Right atrium auricular region (tissue), 2 donors: Measurements from ENCODE around the gene DSTN. TPM values are rescaled to one million over a fixed set of nuclear protein-coding genes. Genes with fewer than 3 reads are reported as not detected.

Experiments used
- DNase-seq: peaks from one replicate; pipeline ENCODE4 v3.0.0-alpha.2; 2019; ENCODE audit warnings: low spot score
- H3K27ac ChIP-seq, 2 donors: fragments of 200-600 bp; sonication (generic); 1 replicate in 1 of 2; 2 replicates in 1 of 2; pipeline ENCODE4 v1.5.1; 2016 to 2019
- H3K27me3 ChIP-seq, 2 donors: fragments of 200-600 bp; sonication (generic); one replicate each; pipeline versions ENCODE4 v1.5.1 to v1.6.0; 2017 to 2019
- H3K36me3 ChIP-seq: fragments of 200-600 bp; sonication (generic); one replicate; pipeline ENCODE4 v1.5.1; 2016
- H3K4me1 ChIP-seq, 2 donors: fragments of 200-600 bp; sonication (generic); one replicate each; pipeline versions ENCODE4 v1.5.1 to v1.6.0; 2017 to 2019
- H3K4me3 ChIP-seq, 2 donors: fragments of 200-600 bp; sonication (generic); 1 replicate in 1 of 2; 2 replicates in 1 of 2; pipeline ENCODE4 v1.5.1; 2017 to 2019; ENCODE audit warnings: mild to moderate bottlenecking in 1 of 2, moderate library complexity in 1 of 2
- H3K9me3 ChIP-seq, 2 donors: fragments of 200-600 bp; sonication (generic); one replicate each; pipeline ENCODE4 v1.5.1; 2019
- total RNA-seq, 2 donors: library from RNA; depleted of rRNA; stranded (reverse); fragments of >200 nt; gene quantifications; one replicate each; pipeline ENCODE4 v1.1.0, GENCODE V29; 2016
- TF ChIP-seq, protein P1 (sequence below), 2 donors: fragments of 200-600 bp; sonication (generic); IDR thresholded peaks; one replicate each; pipeline ENCODE4 v1.5.1; 2019; ENCODE audit warnings: antibody characterized with exemption in 2 of 2

Gene DSTN
- total RNA-seq, 2 donors from 2014 or later = 585 to 760 TPM

DNA sequence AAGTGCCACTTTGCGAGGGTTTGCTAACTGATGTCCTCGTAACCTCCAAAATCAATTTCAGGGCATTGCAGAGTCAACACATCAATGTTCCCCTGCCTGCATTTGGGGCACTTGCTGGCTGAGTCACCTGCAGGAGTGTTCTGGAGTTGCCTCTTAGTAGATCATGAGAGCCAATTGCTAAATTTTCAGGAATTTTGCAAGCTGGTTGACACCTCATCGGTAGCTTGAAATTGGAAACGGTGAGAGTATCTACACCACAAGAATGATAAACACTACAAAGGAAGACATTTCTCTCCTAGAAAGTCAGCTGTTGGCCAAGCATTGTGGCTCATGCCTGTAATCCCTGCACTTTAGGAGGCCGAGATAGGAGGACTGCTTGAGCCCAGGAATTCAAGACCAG lies 27.9 kb upstream of the DSTN start:
- peak overlapping the region in 1 of 2 donors; percentile 64 for H3K27ac ChIP-seq
- H3K9me3 ChIP-seq = no peaks in the 10 kb centered on the region
- H3K4me1 ChIP-seq = peaks cover 0 to 15% of the 10 kb centered on the region in 2 donors
- DNase-seq = no peak
- no peaks in the 10 kb centered on the region for H3K27me3 ChIP-seq
- no peak overlapping the region for H3K4me3 ChIP-seq
- TF ChIP-seq, protein P1, sequence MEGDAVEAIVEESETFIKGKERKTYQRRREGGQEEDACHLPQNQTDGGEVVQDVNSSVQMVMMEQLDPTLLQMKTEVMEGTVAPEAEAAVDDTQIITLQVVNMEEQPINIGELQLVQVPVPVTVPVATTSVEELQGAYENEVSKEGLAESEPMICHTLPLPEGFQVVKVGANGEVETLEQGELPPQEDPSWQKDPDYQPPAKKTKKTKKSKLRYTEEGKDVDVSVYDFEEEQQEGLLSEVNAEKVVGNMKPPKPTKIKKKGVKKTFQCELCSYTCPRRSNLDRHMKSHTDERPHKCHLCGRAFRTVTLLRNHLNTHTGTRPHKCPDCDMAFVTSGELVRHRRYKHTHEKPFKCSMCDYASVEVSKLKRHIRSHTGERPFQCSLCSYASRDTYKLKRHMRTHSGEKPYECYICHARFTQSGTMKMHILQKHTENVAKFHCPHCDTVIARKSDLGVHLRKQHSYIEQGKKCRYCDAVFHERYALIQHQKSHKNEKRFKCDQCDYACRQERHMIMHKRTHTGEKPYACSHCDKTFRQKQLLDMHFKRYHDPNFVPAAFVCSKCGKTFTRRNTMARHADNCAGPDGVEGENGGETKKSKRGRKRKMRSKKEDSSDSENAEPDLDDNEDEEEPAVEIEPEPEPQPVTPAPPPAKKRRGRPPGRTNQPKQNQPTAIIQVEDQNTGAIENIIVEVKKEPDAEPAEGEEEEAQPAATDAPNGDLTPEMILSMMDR (IDR thresholded peaks at IDR 0.05) = no peak
- no peaks in the 10 kb centered on the region for H3K36me3 ChIP-seq

DNA sequence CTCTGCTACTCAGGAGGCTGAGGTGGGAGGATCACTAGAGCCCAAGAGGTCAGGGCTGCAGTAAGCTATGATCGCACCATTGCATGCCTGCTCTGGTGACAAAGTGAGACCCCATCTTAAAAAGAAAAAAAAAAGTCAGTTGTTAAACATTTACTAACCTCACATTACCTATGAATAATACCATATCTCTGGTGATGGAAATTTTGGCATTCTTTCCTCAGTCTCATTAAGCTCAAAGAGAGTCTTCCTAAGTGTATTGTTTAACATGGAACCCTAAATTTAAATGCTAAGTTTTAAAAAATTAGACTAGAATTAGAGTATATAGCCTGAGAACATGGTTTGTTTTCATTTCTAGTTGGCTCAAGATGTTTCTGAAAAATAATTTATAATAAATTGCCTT lies 27.4 kb upstream of the DSTN start:
- peak overlapping the region; percentile 60 to 64 for H3K27ac ChIP-seq
- H3K27me3 ChIP-seq = no peaks in the 10 kb centered on the region
- H3K36me3 ChIP-seq = no peaks in the 10 kb centered on the region
- no peaks in the 10 kb centered on the region for H3K9me3 ChIP-seq
- no peak overlapping the region for H3K4me3 ChIP-seq
- TF ChIP-seq, protein P1 (IDR thresholded peaks at IDR 0.05) = no peak
- no peak for DNase-seq
- peaks cover 0 to 12% of the 10 kb centered on the region in 2 donors for H3K4me1 ChIP-seq

DNA sequence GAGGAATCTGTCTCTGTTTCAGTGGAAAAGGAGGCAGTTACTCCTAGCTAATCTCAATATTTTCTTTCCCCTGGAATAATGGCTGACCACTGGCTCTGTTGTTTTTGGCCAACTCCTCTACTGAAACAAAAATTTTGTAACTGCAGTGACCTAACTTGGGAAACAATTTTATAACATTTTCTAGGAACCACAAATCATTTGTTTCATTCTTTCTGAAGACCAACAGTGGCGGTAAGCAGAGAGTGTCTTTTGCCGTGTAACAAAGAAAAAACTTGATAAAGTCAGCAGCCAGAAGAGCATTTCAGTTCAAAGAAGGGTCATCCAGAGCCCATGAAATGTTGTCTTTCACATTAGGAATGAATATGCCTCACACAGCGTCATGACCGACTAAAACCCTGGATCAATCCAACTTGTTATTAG lies 26.9 kb upstream of the DSTN start:
- Histone ChIP-seq H3K36me3 (no peaks in the 10 kb centered on the region), H3K9me3 (no peaks in the 10 kb centered on the region), H3K27me3 (no peaks in the 10 kb centered on the region), H3K4me1 (peaks cover 0 to 12% of the 10 kb centered on the region in 2 donors), H3K27ac (peak overlapping the region; percentile 60 to 64), H3K4me3 (no peak overlapping the region)
- DNase-seq = no peak
- TF ChIP-seq, protein P1 (IDR thresholded peaks at IDR 0.05) = no peak

DNA sequence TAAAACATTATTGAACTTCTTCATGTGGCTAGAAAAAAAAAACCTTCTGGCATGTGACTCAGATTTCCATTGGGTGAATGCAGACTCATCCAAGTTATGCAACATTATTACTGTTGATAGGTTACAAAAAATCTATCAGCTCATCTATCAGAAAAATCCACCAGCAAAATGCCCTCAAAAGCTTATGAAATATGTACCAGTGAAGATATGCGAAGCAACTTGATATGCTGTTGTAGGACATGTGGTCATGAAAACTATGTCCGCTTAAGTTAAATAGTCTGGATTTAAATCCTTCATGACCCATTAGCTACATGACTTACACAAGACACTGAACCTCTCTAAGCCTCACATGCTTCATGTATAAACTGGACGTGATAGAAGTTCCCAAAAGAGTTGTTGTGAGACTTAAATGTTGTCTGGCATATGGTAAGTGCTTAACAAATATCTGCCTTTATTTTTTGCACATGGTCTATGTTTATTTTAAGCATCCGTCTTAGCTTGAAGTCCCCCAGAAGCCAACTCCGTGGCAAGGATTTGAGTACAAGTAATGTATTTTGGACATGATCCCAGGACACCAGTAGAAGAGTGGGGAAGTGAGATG lies 26.2 kb upstream of the DSTN start:
- peaks cover 0 to 12% of the 10 kb centered on the region in 2 donors for H3K4me1 ChIP-seq
- no peak for DNase-seq
- no peaks in the 10 kb centered on the region for H3K9me3 ChIP-seq
- TF ChIP-seq, protein P1 (IDR thresholded peaks at IDR 0.05) = no peak
- no peak overlapping the region for H3K4me3 ChIP-seq
- peak overlapping the region; percentile 60 to 64 for H3K27ac ChIP-seq
- no peaks in the 10 kb centered on the region for H3K36me3 ChIP-seq
- H3K27me3 ChIP-seq = no peaks in the 10 kb centered on the region

DNA sequence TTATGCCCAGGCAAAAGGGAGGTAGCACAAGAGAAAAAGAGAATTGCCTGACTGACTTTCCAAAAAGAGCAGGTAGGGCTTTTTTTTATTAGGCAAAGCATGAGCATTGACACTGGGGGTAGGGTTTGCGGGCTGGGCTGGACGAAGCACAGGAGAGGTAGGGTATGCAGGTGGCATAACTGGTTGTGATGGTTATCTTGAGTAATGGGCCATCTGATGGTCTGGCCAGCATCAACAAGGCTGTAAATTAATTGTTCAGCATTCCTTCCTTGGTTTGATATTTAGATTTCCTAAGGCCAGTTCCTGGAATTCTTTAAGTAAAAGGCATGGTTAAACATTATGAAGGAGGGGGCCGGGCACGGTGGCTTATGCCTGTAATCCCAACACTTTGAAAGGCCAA lies 24.7 kb upstream of the DSTN start:
- no peak overlapping the region for H3K4me3 ChIP-seq
- H3K36me3 ChIP-seq = no peaks in the 10 kb centered on the region
- DNase-seq = no peak
- H3K27ac ChIP-seq = no peak overlapping the region
- peaks cover 0 to 12% of the 10 kb centered on the region in 2 donors for H3K4me1 ChIP-seq
- no peaks in the 10 kb centered on the region for H3K9me3 ChIP-seq
- TF ChIP-seq, protein P1 (IDR thresholded peaks at IDR 0.05) = no peak
- H3K27me3 ChIP-seq = no peaks in the 10 kb centered on the region

DNA sequence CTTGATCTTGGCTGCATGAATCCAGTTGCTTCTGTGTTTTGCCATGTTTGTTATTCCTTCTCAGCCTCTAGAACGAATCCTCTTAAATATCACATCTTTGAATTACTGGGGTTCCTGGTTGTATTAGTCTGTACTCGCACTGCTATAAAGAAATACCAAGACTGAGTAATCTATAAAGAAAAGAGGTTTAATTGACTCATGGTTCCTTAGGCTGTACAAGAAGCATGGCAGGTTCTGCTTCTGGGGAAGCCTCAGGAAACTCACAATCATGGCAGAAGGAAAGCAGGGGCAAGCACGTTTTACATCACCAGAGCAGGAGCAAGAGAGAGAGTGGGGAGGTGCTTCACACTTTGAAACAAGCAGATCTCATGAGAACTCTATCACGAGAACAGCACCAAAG lies 20.7 kb upstream of the DSTN start:
- DNase-seq = no peak
- no peak overlapping the region for H3K4me3 ChIP-seq
- H3K27ac ChIP-seq = no peak overlapping the region

More for the DNA sequence above, 20.7 kb upstream of the DSTN start:
- Histone ChIP-seq H3K9me3 (no peaks in the 10 kb centered on the region), H3K27me3 (no peaks in the 10 kb centered on the region), H3K36me3 (no peaks in the 10 kb centered on the region), H3K4me1 (no peaks in the 10 kb centered on the region)
- TF ChIP-seq, protein P1 (IDR thresholded peaks at IDR 0.05) = no peak
